ENCODE measurements around the gene SERTAD4.
A peak's percentile ranks its signal among the peaks of the same experiment; 100 is the strongest.

The SERTAD4 gene

DNA sequence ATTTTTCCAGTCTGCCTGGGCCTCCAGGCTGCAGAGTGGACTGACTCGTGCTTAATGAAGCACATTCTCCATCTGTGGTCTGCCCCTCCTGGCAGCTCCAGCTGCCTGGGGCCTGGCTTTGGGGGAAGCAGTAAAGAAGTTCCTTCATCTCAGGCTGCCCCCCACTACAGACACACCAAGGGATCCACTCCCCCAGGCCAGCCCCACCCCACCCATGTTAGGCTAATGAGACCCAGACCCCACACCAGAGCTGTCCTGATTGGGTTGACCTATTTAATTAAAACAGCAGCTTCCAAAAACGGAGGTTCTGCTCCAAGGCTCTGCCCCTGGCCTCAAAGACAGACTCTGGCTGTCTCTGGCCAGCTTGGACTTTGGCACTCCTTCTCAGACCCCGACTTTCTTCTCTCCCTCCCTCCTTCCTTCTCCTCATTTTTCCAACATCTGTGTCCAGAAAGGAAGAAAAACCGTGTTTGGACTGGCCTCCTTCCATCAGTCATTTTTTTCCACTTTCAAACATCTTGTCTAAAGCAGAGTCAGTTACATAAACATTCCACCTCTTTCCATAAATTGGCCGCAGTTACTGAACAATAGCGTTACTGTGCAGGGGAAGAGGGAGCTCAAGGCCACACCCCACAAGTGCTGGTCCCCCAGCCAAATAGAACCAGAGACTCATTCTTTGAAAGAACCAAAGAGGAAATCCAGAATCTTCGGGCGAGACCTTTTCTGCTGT is 29.7 kb downstream of the SERTAD4 start:
- DNase-seq, result peak; percentile 93

GRCh38 chr1:210262897-210263272 is 30.3 kb downstream of the SERTAD4 start:
- DNase-seq, result peak; percentile 46

DNA sequence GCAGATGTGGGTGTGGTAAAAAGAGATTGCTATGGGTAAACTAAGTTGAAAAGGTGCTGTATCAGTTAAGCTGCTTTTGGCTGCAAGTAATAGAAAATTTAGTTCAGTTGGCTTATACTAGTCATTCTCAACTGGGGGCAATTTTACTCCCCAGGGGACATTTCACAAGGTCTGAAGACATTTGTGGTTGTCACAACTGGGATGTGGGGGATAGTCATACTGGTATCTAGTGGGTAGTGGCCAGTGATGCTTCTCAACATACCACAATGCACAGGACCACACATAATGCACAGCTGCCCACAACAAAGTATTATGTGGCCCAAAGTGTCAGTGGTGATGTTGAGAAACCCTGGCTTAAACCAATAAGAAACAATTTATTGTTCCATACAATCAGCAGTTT is 31.4 kb downstream of the SERTAD4 start:
- DNase-seq, result peak; percentile 28

- DNase-seq, result peak; percentile 67
These were observed 32.1 kb downstream of the SERTAD4 start for GRCh38 chr1:210264496-210265380.

- peak; percentile 92 for DNase-seq
These were observed 32.9 kb downstream of the SERTAD4 start for GRCh38 chr1:210265392-210265955.

DNA sequence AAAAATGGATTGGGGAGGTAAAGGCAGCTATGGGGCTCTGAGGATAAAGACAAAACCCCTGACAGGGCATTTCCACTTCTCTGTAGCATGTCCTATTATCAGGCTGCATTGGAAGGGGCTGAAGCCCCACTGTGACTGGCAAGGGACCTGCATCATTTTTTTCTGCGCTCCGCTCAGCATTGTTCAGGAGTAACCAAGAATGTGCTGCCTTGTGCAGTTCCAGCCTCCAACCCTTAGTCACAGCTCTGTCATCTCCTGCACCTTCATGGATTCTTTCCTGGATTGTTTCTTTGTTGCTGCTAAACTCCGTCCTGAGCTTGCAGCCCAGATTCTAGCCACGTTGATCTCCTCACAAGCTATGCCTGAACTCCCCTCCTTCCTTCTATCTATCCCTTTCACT is 37.4 kb downstream of the SERTAD4 start:
- no peak for DNase-seq

DNA sequence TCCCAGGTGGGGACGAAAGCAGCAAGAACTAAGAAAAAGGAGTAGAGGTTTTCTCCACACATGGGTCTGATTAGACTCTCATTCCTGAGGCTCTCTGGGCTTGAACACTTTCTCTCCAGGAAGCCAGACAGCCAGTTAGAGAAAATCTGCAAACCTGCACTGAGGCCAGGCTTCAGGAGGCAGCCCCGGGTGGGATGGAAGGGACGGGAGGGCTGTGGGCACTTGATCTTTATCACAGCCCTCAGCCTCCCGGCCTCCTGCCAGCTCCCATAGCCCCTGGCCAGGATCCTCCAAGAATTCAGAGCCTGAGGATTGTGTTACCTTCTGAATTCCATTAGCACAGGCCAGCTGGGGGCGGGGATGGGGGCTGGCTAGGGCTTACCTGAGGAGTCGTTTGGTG is 40.1 kb downstream of the SERTAD4 start:
- peak; percentile 67 for DNase-seq

- DNase-seq, result no peak
These were observed 47.6 kb downstream of the SERTAD4 start for GRCh38 chr1:210280221-210280620.

DNA sequence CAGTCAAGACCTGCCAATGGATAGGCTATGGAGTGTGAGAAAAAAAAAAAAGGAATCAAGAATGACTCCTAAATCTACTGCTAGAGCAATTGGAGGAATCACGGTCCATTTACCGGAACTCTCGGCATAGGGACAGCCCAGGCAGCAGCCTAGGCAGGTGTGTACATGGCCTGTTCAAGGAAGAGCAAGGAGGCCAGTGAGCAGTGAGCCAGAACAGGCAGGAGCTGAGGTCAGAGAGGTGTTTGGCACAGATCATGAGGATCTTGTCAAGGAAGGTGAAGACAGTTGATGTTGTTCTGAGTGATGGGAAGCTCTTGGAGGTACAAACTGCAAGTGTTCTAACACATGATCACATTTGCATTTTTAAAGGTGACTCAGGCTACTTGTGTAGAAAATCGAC is 55.5 kb downstream of the SERTAD4 start:
- DNase-seq, result no peak

GRCh38 chr1:210289248-210289647 is 56.7 kb downstream of the SERTAD4 start:
- no peak for DNase-seq

DNA sequence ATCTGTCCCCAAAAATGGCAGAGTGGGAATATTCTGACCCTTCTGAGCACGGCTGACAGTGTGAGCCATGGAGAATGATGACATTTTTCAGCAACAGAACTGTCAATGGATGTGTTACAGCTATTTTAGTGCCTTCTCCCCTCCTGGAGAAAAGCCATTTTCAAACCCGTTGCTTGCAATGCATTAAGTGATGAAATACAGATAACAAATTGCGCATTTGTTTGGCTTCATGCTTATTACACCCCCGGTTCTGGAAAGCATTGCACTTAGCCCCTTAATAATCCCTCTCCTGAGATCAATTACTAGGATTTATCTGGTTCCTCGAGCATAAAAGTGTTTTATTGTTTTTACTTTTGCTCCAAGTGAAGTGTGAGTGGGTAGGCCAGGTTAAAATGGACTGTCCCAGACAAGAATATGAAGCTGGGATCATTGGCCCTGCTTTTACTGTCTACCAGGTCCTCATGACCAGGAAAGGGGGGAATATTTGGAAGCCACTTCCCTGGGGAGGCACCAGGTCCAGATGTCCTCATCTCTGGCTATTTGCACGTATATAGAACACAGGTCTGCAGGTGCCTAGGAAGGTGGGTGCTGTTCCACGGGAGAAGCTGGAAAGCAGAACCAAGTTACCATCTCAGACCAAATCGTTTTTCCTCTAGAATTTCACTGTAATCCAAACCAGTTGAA is 58.6 kb downstream of the SERTAD4 start:
- peak; percentile 19 for DNase-seq

GRCh38 chr1:210291786-210292230 is 59.2 kb downstream of the SERTAD4 start:
- DNase-seq, result peak; percentile 96

- DNase-seq, result peak; percentile 26
These were observed 59.8 kb downstream of the SERTAD4 start for GRCh38 chr1:210292231-210292871.

DNA sequence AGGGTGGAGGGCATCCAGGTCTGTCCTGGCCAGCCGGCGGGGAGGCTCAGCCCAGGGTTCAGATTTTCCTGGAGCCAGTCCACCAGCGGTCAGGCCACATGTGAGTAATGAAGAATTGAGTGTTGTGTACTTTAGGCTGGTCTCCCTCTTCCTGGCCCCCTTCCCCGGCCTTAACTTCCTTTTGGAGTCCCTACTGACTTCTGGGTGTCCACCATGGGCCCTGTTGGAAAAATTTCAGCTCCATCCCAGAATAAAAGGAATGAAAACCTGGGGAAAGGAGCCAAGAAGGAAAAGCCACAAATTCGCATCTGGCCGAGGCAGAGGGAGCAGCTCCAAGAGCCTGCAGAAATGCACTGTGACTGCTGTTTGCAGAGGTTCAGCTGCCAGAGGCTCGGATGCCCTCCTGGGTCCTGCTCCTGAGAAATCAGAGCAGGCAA is 60.6 kb downstream of the SERTAD4 start:
- peak; percentile 97 for DNase-seq

DNA sequence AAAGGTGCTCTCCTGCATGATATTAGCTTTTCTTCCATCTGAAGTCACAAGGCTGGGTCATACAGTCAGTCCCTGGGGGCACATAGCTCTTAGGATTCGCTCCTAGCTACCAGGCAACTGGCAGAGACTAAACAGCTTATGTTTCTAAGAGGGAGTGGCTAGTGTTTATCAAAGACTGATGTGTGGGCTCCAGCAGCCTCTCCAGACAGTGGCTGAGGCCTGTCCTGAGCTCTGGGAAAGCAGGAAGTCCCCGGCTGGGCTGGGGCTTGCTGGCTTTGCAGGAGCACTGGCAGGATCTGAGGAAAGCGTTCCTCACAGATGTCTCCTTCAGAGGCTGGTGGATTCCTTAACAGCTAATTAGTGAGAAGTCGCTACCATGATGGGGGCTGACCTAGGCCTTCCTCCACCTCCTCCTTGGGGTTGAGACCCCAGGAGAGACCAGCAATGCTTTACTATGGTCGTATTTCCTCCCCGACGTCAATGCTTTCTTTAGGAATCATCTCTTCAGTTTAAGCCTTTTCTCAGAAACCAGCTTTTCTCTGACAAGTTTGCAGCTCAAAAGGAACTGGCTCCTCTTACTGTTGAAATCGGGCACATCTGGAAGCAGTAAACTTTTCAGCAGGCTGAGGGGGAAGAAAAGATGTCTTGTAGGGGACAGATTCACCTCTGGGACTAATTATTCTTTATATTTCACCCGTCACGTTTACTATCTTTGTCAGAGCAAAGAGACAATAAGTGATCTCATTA is 62.6 kb downstream of the SERTAD4 start:
- peak; percentile 52 for DNase-seq
